CD4-positive, alpha-beta T cell treated with Interleukin-12 subunit alpha and Interleukin-12 subunit beta, for 1 hour (primary cell): Measurements from ENCODE around the gene TMTC4.
"Not testable (repeated sequence)": the region's sequence is repeated elsewhere in the genome, so short reads cannot be mapped to it uniquely, and the experiment has no call there.

Experiments used
- DNase-seq: peaks from one replicate; pipeline ENCODE4 v3.0.0-alpha.2; 2020

TMTC4 gene

DNA sequence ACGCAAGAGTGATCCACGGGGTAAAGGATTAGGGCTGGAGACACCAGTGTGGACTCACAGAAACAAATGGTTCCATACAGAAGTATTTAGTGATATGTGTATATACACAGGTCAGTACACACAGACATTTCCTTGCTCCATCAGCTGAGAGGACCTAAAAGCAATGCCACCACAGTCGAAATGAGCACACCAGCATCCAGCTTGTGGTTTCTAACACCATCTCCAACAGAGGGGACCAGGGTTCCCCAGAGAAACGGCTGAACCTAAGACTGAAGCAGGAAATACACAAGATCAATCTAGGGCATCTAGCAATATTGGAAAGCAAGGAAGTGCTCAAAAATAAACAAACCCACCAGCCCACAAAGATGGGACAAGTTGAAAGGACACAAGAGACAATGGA is 93.6 kb downstream of the TMTC4 start:
- no peak for DNase-seq

DNA sequence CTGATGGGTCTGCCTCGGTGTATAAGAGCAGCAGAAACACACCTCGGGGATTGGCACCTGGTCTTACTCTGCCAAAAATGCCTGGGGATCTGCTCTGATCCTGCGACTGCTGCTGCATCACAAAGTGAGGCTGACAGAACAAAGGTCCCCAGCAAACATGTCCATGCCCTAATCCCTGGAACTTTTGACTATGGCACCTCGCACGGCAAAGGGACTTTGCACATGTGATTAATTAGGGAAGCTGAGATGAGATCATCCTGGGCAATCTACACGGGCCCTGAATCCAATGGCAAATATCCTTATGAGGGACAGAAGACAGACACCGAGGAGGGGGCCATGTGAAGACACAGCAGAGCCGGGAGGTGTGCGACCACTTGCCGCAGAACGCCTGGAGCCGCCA is 94.5 kb downstream of the TMTC4 start:
- DNase-seq = no peak

DNA sequence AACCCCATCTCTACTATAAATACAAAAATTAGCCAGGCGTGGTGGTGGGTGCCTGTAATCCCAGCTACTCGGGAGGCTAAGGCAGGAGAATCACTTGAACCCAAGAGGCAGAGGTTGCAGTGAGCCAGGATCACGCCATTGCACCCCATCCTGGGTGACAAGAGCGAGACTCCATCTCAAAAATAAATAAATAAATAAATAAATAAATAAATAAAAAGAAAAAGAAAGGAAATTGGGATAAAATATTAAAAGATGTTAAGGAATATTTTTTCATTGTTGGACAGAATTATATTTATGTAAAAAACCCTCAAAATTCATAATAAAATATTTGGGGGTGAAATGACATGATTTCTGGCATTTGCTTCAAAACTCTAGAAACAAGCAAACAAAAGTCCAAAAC is 97.4 kb downstream of the TMTC4 start:
- not testable (repeated sequence) for DNase-seq

DNA sequence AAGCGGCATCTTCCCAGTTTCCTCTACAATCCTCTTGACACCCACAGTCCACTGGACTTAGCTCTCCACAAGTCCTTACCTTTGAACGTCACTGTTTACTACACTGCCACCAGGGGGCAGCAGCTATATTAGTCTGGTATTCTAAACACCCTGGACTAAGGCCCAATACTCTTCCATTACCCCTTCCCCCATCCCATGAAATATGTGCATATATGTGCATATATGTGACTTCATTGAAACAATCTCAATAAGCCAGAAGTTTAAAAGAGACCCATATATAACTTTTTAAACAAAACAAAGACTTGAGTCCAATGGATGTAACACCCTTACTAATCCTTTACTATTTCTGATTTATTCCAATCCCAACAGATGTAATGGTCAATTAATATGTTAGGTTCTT is 101.5 kb downstream of the TMTC4 start:
- peak; percentile 75 for DNase-seq

DNA sequence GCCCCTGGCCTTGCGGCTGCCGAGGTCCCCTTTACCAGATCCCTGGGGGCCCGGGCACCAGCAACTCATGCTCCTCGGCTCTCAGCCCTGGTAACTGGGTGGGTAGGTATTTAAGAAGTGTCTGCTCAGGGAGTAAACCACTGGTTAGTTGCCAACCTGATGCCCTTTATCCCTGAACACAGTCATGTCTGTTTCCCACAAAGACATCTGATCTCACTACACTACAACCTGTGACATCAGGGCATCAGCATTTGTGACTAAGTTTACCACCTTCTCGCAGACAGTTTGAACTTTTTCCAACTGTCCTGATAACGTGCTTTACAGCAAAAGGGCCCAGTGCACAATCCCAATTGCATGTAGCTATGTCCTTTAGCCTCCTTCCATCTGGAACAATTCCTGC is 108.1 kb downstream of the TMTC4 start:
- DNase-seq = no peak

DNA sequence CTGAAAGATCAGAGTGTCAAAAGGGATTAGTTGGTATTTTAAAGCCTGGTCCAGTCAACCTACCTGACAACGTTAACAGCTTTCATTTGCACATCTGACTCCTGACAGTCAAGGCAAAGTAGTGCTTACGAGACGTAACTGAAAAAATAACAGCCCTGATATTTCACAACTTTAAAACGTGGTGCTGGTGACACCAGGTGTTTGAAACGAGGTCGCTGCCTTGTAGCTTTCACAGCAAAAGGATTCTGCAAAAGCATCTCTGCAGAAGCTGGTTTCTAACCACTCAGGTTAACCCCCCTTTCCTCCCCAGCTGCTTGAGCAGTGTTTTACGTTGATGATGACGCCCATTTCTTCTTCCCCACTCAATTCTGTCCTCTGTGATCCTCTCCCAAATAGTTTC is 109.3 kb downstream of the TMTC4 start:
- DNase-seq = no peak

DNA sequence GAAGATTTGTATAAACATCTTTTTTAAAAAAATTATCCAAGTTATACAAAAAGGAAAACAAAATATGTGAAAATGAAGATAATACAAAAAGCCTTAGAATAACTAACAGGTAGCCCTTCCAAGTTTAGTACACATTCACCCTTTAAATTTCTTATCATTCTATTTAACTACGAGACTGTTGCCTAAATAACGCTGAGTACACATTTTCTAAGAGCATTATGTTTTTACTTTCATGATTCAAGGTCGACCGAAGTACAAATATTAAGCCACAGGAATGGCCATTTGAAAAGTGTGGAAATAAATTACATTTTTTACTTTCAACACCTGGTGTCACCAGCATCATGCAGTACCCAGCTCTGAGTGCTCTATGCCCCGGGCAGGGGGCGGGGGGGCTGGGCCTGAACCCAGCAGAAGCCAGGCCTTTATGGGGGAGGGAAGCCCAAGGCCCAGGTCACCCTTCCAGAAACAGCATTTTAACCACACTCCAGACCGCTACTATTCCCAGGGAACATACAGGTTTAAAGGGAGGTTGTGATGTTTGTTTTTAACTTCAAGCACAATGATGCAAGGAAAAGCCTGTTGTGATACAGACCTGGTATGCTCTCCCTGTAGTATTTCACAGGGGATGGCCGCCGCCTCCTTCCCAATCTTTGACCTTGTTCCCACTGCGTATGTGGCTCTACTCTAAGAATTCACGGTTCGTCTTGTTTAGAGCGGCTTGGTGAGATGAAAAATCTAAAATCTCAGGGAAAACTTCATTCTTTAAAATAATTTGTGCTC is 110.0 kb downstream of the TMTC4 start:
- DNase-seq = no peak

DNA sequence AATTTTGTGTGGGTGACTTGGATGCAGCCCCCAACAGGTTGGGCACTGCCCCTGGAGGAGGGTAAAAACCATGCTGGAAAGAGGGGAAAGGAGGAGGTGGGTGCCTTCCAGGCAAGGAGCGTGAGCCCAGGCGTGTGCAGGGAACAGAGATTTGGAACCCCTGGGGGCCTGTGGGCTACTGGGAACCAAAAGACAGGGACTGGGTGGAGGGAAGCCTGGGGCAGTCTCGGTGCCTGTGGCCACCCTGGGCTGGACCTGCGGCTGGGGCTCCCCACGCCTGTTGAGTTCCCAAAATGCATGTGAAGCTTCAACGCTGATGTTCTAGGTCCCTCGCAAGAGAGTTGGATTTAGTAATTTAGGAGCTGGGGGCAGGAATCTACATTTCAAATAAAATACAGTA is 110.8 kb downstream of the TMTC4 start:
- DNase-seq = no peak

DNA sequence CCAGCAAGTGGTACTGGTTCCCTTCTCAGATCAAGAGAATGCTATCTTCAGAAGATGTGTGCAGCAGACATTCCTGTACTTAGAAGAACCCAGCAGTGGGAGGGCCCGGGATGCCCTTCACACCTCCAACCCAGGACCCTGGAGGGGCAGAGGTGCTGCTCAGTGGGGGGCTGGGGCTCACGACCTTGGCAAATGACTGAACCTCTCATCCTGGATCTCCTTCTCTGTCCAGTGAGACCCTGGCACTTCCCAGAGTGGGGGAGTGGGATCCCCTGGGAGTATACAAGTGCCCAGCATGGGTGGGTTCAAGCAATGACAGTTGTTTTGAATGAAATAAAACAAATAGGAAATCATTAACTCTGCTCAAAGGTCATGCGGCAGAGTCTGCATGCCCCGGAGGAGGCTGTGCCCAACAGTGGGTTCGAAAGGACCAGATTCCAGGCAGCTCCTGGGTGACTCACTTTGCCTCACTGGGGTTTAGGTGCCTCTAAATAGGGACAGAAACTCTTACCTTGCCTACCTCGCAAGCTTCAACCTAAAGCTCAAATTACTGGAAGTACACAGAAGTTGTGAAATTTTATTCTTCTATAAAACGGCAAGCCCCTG is 112.9 kb downstream of the TMTC4 start:
- no peak for DNase-seq

DNA sequence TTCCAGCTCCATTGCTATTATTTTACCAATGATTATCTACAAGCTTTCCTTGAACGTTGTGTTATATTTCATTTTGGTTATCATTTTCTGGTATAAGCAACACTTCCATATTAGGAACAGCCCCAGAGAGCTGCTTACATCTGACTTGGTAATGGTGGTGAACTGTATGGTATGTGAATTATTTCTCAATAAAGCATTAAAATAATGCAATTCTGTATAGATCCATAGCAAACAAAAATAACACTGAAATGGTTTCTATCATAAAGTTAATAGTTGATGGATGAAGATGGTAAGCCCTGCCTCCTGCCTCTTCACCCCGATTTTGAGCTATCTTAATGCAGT is 113.5 kb downstream of the TMTC4 start:
- DNase-seq = no peak

DNA sequence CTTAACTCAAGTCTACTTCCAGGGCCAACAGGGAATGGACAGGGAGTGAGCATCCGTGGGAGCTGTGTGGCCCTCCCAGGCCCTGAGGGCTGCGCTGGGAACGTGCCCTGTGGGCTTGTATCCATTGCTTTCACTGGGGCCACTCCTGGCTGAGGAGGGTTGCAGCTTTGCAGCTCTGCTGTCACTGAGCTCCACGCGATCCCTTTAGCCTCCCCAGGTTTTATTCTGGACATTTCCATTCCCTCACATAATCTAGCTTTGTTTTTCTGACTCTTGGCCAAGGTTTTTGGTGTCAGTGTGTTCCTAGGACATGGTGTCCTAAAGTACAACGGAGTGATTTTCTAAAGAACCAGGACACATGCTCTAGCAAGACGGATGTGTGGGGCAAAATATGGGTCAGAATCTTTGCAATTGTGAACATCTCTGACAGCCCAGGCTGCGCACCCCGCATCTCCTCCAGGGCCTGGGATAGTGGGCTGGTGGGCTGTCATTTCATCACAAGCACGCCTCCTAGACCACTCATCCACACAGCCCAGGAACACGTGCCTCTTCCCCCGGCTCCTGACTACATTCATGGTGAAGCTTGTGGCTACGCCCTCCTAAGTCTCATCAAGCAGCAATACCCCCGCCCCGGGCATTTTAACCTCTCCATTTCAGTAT is 114.0 kb downstream of the TMTC4 start:
- DNase-seq = no peak

DNA sequence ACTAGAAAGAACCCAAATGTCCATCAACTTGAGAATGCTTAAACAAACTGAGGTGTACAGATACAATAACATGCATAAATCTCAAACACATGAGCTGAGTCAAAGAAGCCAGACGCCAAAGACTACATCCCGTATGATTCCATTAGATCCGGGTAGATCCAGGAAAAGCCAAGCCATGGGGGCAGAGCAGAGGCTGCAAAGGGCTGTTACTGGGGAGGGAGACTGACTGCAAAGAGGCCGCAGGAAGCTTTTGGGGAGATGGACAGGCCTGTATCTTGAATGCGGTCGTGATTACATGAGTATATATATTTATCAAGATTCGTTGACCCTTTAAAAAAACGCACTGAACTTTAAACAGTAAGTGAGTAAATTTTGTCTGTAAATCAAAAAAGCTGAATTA is 114.7 kb downstream of the TMTC4 start:
- no peak for DNase-seq
